Fibroblast of lung (primary cell): Measurements from ENCODE around the gene GRHL1. TPM values are rescaled to one million over a fixed set of nuclear protein-coding genes. Genes with fewer than 3 reads are reported as not detected.
A peak's percentile ranks its signal among the peaks of the same experiment; 100 is the strongest.

ENCODE experiments used
- DNase-seq, 2 donors: peaks; one replicate each; pipeline versions ENCODE4 v3.0.0 to v3.0.0-alpha.2; 2010; ENCODE audit warnings: low read depth in 2 of 2
- H2AFZ ChIP-seq: 2 replicates; pipeline ENCODE4 v1.5.1; 2012; ENCODE audit warnings: low read length, control low read depth, inconsistent platforms
- H3K27ac ChIP-seq: 2 replicates; pipeline ENCODE4 v1.5.1; 2011; ENCODE audit warnings: low read length, control low read depth; ENCODE audit not compliant: insufficient read depth
- H3K27me3 ChIP-seq: 2 replicates; pipeline ENCODE4 v1.5.1; 2011; ENCODE audit warnings: mild to moderate bottlenecking, low read length; ENCODE audit not compliant: control insufficient read depth, insufficient read depth
- H3K36me3 ChIP-seq: 2 replicates; pipeline ENCODE4 v1.5.1; 2011; ENCODE audit warnings: low read length; ENCODE audit not compliant: control insufficient read depth, insufficient read depth
- H3K4me1 ChIP-seq: 2 replicates; pipeline ENCODE4 v1.5.1; 2011; ENCODE audit warnings: low read length; ENCODE audit not compliant: control insufficient read depth, insufficient read depth; ENCODE audit errors: extremely low read depth
- H3K4me2 ChIP-seq: 2 replicates; pipeline ENCODE4 v1.5.1; 2011; ENCODE audit warnings: low read length, control low read depth; ENCODE audit not compliant: insufficient read depth; ENCODE audit errors: extremely low read depth
- H3K4me3 ChIP-seq, 4 experiments: fragments of 200-600 bp in 1 of 4; sonication (generic) in 1 of 4; replicated peaks in 1 of 4; 2 replicates each; pipeline ENCODE4 v1.5.1; 2011 to 2016; ENCODE audit warnings: low read length in 4 of 4, low read depth in 3 of 4, mild to moderate bottlenecking in 3 of 4, control low read depth in 2 of 4, inconsistent platforms in 1 of 4, mixed read lengths in 1 of 4; ENCODE audit not compliant: insufficient read depth in 1 of 4; ENCODE audit errors: control extremely low read depth in 1 of 4
- H3K79me2 ChIP-seq: 2 replicates; pipeline ENCODE4 v1.5.1; 2012; ENCODE audit warnings: mild to moderate bottlenecking, low read length, inconsistent platforms; ENCODE audit not compliant: control insufficient read depth, insufficient read depth
- H3K9ac ChIP-seq: 2 replicates; pipeline ENCODE4 v1.5.1; 2011; ENCODE audit warnings: mild to moderate bottlenecking, low read length, control low read depth; ENCODE audit not compliant: insufficient read depth
- H3K9me3 ChIP-seq: 2 replicates; pipeline ENCODE4 v1.5.1; 2012; ENCODE audit warnings: low read depth, low read length; ENCODE audit not compliant: control insufficient read depth, insufficient read depth
- H4K20me1 ChIP-seq: 2 replicates; pipeline ENCODE4 v1.5.1; 2011; ENCODE audit warnings: low read length; ENCODE audit not compliant: control insufficient read depth, insufficient read depth; ENCODE audit errors: extremely low read depth
- CTCF ChIP-seq, 2 donors: IDR thresholded peaks in 1 of 2; conservative IDR thresholded peaks in 1 of 2; 1 replicate in 1 of 2; 2 replicates in 1 of 2; pipeline ENCODE4 v1.5.1; 2011 to 2012; ENCODE audit warnings: low read length in 2 of 2, control low read depth in 1 of 2, inconsistent platforms in 1 of 2, low read depth in 1 of 2, mild to moderate bottlenecking in 1 of 2
- EZH2 ChIP-seq: IDR thresholded peaks from 2 replicates; pipeline ENCODE4 v1.5.1; 2012; ENCODE audit warnings: low read length, control low read depth, mild to moderate bottlenecking; ENCODE audit errors: missing control alignments
- polyA plus RNA-seq, 2 donors: library from polyadenylated mRNA; depleted of rRNA in 1 of 2; stranded (reverse) in 1 of 2; unstranded in 1 of 2; fragments of >200 nt; gene quantifications; 2 replicates each; pipeline ENCODE4 v1.2.1, GENCODE V29; 2011 to 2012; ENCODE audit warnings: missing spikeins in 1 of 2
- total RNA-seq: library from RNA; depleted of rRNA; stranded (reverse); fragments of >200 nt; gene quantifications from 2 replicates; pipeline ENCODE4 v1.2.1, GENCODE V29; 2014

Gene GRHL1
- total and polyA plus RNA-seq, 2 donors (not counting 1 experiment from before 2014, with no cell fraction given): 0.65 to 0.99 TPM

- no peaks in the 10 kb centered on the region for H3K36me3 ChIP-seq
- no peaks in the 10 kb centered on the region for H3K27me3 ChIP-seq
- no peaks in the 10 kb centered on the region for H4K20me1 ChIP-seq
- no peak overlapping the region for H3K4me3 ChIP-seq
- no peaks in the 10 kb centered on the region for H3K79me2 ChIP-seq
- H3K27ac ChIP-seq: no peak overlapping the region
- peak overlapping the region; percentile 8 for H3K4me2 ChIP-seq
- no peaks in the 10 kb centered on the region for H3K9me3 ChIP-seq
- peaks cover 9% of the 10 kb centered on the region for H3K4me1 ChIP-seq
- peak in 1 of 2 donors; percentile 90 for DNase-seq
- no peak overlapping the region for H3K9ac ChIP-seq
- no peak for TF ChIP-seq CTCF (conservative IDR thresholded peaks at IDR 0.05 in 1 of 2, IDR thresholded peaks at IDR 0.05 in 1 of 2; ENCODE audit: low read depth in 1 of 2, low read length in 2 of 2)
- TF ChIP-seq EZH2: no peak
- H2AFZ ChIP-seq: no peak overlapping the region
These were observed 33.5 kb downstream of the GRHL1 start for GRCh38 chr2:9984871-9985480.

- DNase-seq: no peak
- Histone ChIP-seq H3K9ac (no peak overlapping the region), H3K36me3 (no peaks in the 10 kb centered on the region), H2AFZ (no peak overlapping the region), H3K9me3 (no peaks in the 10 kb centered on the region), H4K20me1 (no peaks in the 10 kb centered on the region), H3K27ac (no peak overlapping the region), H3K4me1 (peaks cover 9% of the 10 kb centered on the region), H3K4me3 (no peak overlapping the region), H3K79me2 (no peaks in the 10 kb centered on the region), H3K4me2 (no peak overlapping the region), H3K27me3 (no peaks in the 10 kb centered on the region)
- TF ChIP-seq CTCF (conservative IDR thresholded peaks at IDR 0.05 in 1 of 2, IDR thresholded peaks at IDR 0.05 in 1 of 2; ENCODE audit: low read depth in 1 of 2, low read length in 2 of 2) (no peak), EZH2 (no peak)
These were observed 34.2 kb downstream of the GRHL1 start for GRCh38 chr2:9985531-9986328.

GRCh38 chr2:9988320-9988719 lies 36.8 kb downstream of the GRHL1 start:
- TF ChIP-seq EZH2: no peak
- no peak for TF ChIP-seq CTCF (conservative IDR thresholded peaks at IDR 0.05 in 1 of 2, IDR thresholded peaks at IDR 0.05 in 1 of 2; ENCODE audit: low read depth in 1 of 2, low read length in 2 of 2)
- H3K27me3 ChIP-seq: no peaks in the 10 kb centered on the region
- no peaks in the 10 kb centered on the region for H3K36me3 ChIP-seq
- H3K9me3 ChIP-seq: no peaks in the 10 kb centered on the region
- no peak overlapping the region for H3K9ac ChIP-seq
- no peak overlapping the region for H3K4me3 ChIP-seq
- no peaks in the 10 kb centered on the region for H3K79me2 ChIP-seq
- H4K20me1 ChIP-seq: no peaks in the 10 kb centered on the region
- H2AFZ ChIP-seq: no peak overlapping the region
- H3K27ac ChIP-seq: no peak overlapping the region
- peaks cover 5% of the 10 kb centered on the region for H3K4me1 ChIP-seq
- H3K4me2 ChIP-seq: no peak overlapping the region
- no peak for DNase-seq
